Large intestine (tissue), 3 donors: ENCODE data around the gene NDOR1. TPM values are rescaled to one million over a fixed set of nuclear protein-coding genes. Genes with fewer than 3 reads are reported as not detected.
A peak's percentile ranks its signal among the peaks of the same experiment; 100 is the strongest.

Experiments used
- DNase-seq, 2 donors: peaks; one replicate each; pipeline versions ENCODE4 v3.0.0 to v3.0.0-alpha.2; 2013
- H3K27ac ChIP-seq: one replicate; pipeline ENCODE4 v1.5.1; 2013; ENCODE audit warnings: low read length
- H3K27me3 ChIP-seq: 2 replicates; pipeline ENCODE4 v1.6.1; 2013; ENCODE audit warnings: low read length; ENCODE audit not compliant: control insufficient read depth, insufficient read depth
- H3K36me3 ChIP-seq: 2 replicates; pipeline ENCODE4 v1.6.1; 2013; ENCODE audit warnings: low read length; ENCODE audit not compliant: control insufficient read depth, insufficient read depth
- H3K4me1 ChIP-seq: one replicate; pipeline ENCODE4 v1.6.1; 2013; ENCODE audit warnings: low read length; ENCODE audit not compliant: control insufficient read depth, insufficient read depth
- H3K4me3 ChIP-seq: one replicate; pipeline ENCODE4 v1.5.1; 2013; ENCODE audit warnings: low read length
- H3K9me3 ChIP-seq: one replicate; pipeline ENCODE4 v1.6.1; 2013; ENCODE audit warnings: mild to moderate bottlenecking, low read depth, low read length, moderate library complexity; ENCODE audit not compliant: control insufficient read depth
- WGBS: methylation state at CpG from one replicate; pipeline ENCODE4 v1.1.5; 2013; ENCODE audit warnings: low lambda C conversion rate; ENCODE audit not compliant: insufficient coverage; 5-methylcytosine and 5-hydroxymethylcytosine counted together
- polyA plus RNA-seq: library from polyadenylated mRNA; unstranded; fragments of 120-200 nt; gene quantifications from one replicate; pipeline ENCODE4 v1.2.1, GENCODE V29; 2013

NDOR1 gene
- polyA plus RNA-seq, 1 donor: 12.1 TPM

GRCh38 chr9:137174722-137175293 is 30.7 kb upstream of the NDOR1 start:
- H3K4me1 ChIP-seq: peaks cover 7% of the 10 kb centered on the region
- H3K27ac ChIP-seq: no peak overlapping the region
- WGBS: no CpG with 5 or more reads among the region's 34 CpGs
- H3K9me3 ChIP-seq: peaks cover 10% of the 10 kb centered on the region
- no peak overlapping the region for H3K4me3 ChIP-seq
- peaks cover 46% of the 10 kb centered on the region for H3K27me3 ChIP-seq
- no peak for DNase-seq
- H3K36me3 ChIP-seq: peaks cover 19% of the 10 kb centered on the region

DNA sequence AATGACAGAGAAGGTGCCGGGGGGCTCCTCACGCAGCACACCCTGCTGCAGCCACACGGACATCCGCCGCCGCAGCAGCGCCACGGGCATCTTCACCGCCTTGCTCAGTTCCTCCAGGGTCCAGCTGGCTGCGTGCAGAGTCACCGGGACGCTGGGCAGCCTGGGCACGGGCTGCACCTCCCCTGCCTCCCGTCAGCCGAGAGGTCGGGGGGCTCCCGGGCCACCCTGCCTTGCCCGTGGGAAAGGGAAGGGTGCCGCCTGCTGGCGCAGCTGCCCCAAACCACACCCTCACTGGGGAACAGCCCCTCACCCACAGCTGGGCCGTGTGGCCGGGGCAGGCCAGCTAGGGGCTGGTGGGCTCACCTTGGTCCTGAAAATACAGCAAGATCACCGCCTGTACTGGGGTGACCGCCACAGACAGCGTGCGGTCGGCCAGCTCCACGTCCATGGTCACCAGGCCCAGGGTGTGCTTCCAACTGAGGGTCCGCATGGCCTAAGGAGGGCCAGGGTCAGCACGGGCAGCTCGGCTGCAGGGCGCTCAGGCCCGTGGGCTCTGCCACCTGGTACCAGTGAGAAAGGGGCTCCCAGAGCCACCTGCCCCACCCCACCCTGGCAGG is 30.0 kb upstream of the NDOR1 start:
- peaks cover 26% of the 10 kb centered on the region for H3K36me3 ChIP-seq
- H3K9me3 ChIP-seq: peaks cover 6% of the 10 kb centered on the region
- peaks cover 39% of the 10 kb centered on the region for H3K27me3 ChIP-seq
- no CpG with 5 or more reads among the region's 33 CpGs for WGBS
- no peak overlapping the region for H3K27ac ChIP-seq
- peaks cover 7% of the 10 kb centered on the region for H3K4me1 ChIP-seq
- no peak for DNase-seq
- H3K4me3 ChIP-seq: no peak overlapping the region

- WGBS: no CpG with 5 or more reads among the region's 17 CpGs
- DNase-seq: peak; percentile 23 to 55
- Histone ChIP-seq H3K27ac (no peak overlapping the region), H3K4me1 (peaks cover 7% of the 10 kb centered on the region), H3K36me3 (peaks cover 37% of the 10 kb centered on the region), H3K9me3 (peaks cover 6% of the 10 kb centered on the region), H3K4me3 (no peak overlapping the region), H3K27me3 (peaks cover 28% of the 10 kb centered on the region)
Measured at GRCh38 chr9:137176302-137177182, 29.0 kb upstream of the NDOR1 start.

DNA sequence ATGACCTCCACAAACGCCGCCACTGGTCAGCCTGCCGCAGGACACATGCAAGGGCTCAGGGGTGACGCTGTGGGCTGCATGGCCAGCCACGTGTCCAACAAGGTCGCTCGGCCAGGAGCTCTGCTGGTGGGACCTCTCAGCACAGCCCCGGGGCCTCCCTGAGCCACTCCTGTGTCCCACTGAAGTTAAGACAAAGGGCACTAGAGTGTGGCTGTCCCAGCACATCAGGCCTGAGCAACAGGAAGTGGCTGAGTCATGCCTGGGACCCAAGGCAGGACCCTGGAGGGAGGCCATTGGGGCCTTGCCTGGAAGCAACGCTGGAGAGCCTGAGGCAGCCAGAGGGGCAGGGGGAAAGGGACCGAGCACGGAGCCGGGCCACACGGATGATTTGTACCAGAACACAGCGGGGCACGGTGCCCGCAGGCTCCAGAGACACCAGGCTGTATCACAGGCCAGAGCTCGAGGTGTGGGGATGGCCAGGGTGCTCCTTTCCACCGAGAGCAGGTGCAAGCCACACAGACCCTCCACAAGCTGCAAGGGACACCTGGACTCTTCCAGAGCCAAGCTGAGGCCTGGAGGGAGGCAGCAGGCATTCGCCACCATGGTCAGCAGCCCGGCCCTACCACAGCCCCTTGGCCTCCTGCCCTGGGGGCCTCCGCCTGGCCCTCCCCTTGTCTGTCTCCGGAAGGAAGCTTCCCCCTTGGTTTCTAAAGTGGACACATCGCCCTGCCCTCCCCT is 27.1 kb upstream of the NDOR1 start:
- WGBS: no CpG with 5 or more reads among the region's 23 CpGs
- H3K27me3 ChIP-seq: peaks cover 13% of the 10 kb centered on the region
- H3K9me3 ChIP-seq: peaks cover 6% of the 10 kb centered on the region
- no peak overlapping the region for H3K4me3 ChIP-seq
- DNase-seq: no peak
- no peak overlapping the region for H3K27ac ChIP-seq
- peaks cover 52% of the 10 kb centered on the region for H3K36me3 ChIP-seq
- H3K4me1 ChIP-seq: peaks cover 5% of the 10 kb centered on the region

- DNase-seq: no peak
- no peak overlapping the region for H3K27ac ChIP-seq
- H3K4me1 ChIP-seq: peaks cover 5% of the 10 kb centered on the region
- no CpG with 5 or more reads among the region's 19 CpGs for WGBS
- peaks cover 59% of the 10 kb centered on the region for H3K36me3 ChIP-seq
- H3K27me3 ChIP-seq: peaks cover 8% of the 10 kb centered on the region
- peaks cover 6% of the 10 kb centered on the region for H3K9me3 ChIP-seq
- no peak overlapping the region for H3K4me3 ChIP-seq
Measured at GRCh38 chr9:137178939-137179630, 26.4 kb upstream of the NDOR1 start.

GRCh38 chr9:137179761-137180160 is 25.7 kb upstream of the NDOR1 start:
- Histone ChIP-seq H3K27me3 (peaks cover 5% of the 10 kb centered on the region), H3K4me3 (no peak overlapping the region), H3K36me3 (peaks cover 66% of the 10 kb centered on the region), H3K27ac (no peak overlapping the region), H3K4me1 (peaks cover 5% of the 10 kb centered on the region), H3K9me3 (peaks cover 6% of the 10 kb centered on the region)
- DNase-seq: no peak
- no CpG with 5 or more reads among the region's 17 CpGs for WGBS

- Histone ChIP-seq H3K36me3 (peaks cover 73% of the 10 kb centered on the region), H3K4me1 (peaks cover under 1% of the 10 kb centered on the region), H3K9me3 (no peaks in the 10 kb centered on the region), H3K27ac (no peak overlapping the region), H3K27me3 (no peaks in the 10 kb centered on the region), H3K4me3 (no peak overlapping the region)
- WGBS: no CpG with 5 or more reads among the region's 20 CpGs
- no peak for DNase-seq
Measured at GRCh38 chr9:137180491-137180890, 25.0 kb upstream of the NDOR1 start.

GRCh38 chr9:137181680-137182079 is 23.8 kb upstream of the NDOR1 start:
- no peak for DNase-seq
- no peak overlapping the region for H3K4me3 ChIP-seq
- H3K9me3 ChIP-seq: no peaks in the 10 kb centered on the region
- H3K27me3 ChIP-seq: no peaks in the 10 kb centered on the region
- WGBS: no CpG with 5 or more reads among the region's 22 CpGs
- H3K4me1 ChIP-seq: peaks cover 5% of the 10 kb centered on the region
- peaks cover 84% of the 10 kb centered on the region for H3K36me3 ChIP-seq
- H3K27ac ChIP-seq: no peak overlapping the region

DNA sequence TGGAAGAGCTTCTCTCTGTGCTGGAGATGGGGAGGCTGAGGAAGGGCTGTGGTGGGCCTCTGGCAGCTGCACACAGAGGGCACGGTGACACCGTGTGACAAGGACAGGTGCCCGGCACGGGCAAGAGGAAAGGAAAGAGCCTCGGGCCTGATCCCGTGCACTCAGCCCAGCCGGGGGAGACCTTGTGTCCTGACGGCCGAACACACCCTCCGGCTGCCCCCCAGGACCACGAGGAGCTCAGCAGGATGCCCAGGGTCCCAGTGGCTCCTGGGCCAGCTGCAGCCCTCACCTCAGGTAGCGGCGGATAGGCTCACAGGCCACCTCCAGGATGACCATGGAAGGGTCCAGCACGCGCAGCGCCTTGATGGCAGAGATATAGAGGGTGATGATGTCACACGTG is 22.7 kb upstream of the NDOR1 start:
- Histone ChIP-seq H3K4me3 (no peak overlapping the region), H3K27me3 (no peaks in the 10 kb centered on the region), H3K27ac (no peak overlapping the region), H3K9me3 (no peaks in the 10 kb centered on the region), H3K4me1 (peaks cover 16% of the 10 kb centered on the region), H3K36me3 (peaks cover 87% of the 10 kb centered on the region)
- no CpG with 5 or more reads among the region's 17 CpGs for WGBS
- no peak for DNase-seq
